ENCODE results near the gene SMG5. TPM values are rescaled to one million over a fixed set of nuclear protein-coding genes. Genes with fewer than 3 reads are reported as not detected.

SMG5 gene
- total RNA-seq, 4 donors from 2014 or later, result 57.2 to 89.0 (median 76.1) TPM

GRCh38 chr1:156251527-156251926 is 31.1 kb downstream of the SMG5 start:
- Histone ChIP-seq H3K9me3 (no peaks in the 10 kb centered on the region), H3K27me3 (no peaks in the 10 kb centered on the region), H3K27ac (no peak overlapping the region), H3K4me1 (peaks cover 0 to 16% of the 10 kb centered on the region in 2 donors), H3K4me3 (replicated peaks in 1 of 3) (no peak overlapping the region), H3K36me3 (peaks cover 50 to 54% of the 10 kb centered on the region in 2 donors)
- 54% methylated on average over 3 of the region's 3 CpGs for WGBS, 2 donors
- intact Hi-C loops (cut with DNase I), result no loop called here
- no peak for DNase-seq
- no peak for TF ChIP-seq POLR2A (IDR thresholded peaks at IDR 0.05)
- no peak for TF ChIP-seq CTCF (IDR thresholded peaks at IDR 0.05)

GRCh38 chr1:156249593-156249992 is 33.0 kb downstream of the SMG5 start:
- DNase-seq, result no peak

DNA sequence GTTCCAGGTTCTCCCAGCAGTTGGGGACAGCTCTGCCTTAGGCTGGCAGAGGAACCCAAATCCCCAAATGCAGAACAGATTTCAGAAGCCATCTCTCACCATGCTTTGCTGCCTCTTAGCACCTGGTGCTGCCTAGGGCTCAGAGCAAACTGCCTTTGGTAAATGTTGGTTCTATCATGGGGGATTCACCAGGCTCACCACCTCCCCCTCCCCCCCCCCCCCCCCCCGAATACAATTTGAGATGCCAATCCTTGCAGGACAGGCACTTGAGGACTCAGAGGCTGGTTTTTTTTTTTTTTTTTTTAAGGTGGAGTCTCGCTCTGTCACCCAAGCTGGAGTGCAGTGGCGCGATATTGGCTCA is 34.3 kb downstream of the SMG5 start:
- Histone ChIP-seq H3K4me1 (peaks cover 5 to 27% of the 10 kb centered on the region in 2 donors), H3K27me3 (no peaks in the 10 kb centered on the region), H3K27ac (no peak overlapping the region), H3K36me3 (peaks cover 33 to 34% of the 10 kb centered on the region in 2 donors), H3K9me3 (no peaks in the 10 kb centered on the region), H3K4me3 (replicated peaks in 1 of 3) (no peak overlapping the region)
- 56 to 77% methylated on average over 2 to 4 of the region's 4 CpGs for WGBS, 2 donors
- intact Hi-C loops (cut with DNase I), result no loop called here
- DNase-seq, result no peak
- TF ChIP-seq POLR2A (IDR thresholded peaks at IDR 0.05) (no peak), CTCF (IDR thresholded peaks at IDR 0.05) (no peak)

More at GRCh38 chr1:156249593-156249992, 33.0 kb downstream of the SMG5 start:
- Histone ChIP-seq H3K36me3 (peaks cover 41 to 43% of the 10 kb centered on the region in 2 donors), H3K27me3 (no peaks in the 10 kb centered on the region), H3K4me1 (peaks cover 5 to 27% of the 10 kb centered on the region in 2 donors), H3K4me3 (replicated peaks in 1 of 3) (no peak overlapping the region), H3K9me3 (no peaks in the 10 kb centered on the region), H3K27ac (no peak overlapping the region)
- WGBS, 2 donors, result 90 to 93% methylated on average over 4 to 5 of the region's 5 CpGs
- no peak for TF ChIP-seq POLR2A (IDR thresholded peaks at IDR 0.05)
- TF ChIP-seq CTCF (IDR thresholded peaks at IDR 0.05), result no peak
- intact Hi-C loops (cut with DNase I), result no loop called here

DNA sequence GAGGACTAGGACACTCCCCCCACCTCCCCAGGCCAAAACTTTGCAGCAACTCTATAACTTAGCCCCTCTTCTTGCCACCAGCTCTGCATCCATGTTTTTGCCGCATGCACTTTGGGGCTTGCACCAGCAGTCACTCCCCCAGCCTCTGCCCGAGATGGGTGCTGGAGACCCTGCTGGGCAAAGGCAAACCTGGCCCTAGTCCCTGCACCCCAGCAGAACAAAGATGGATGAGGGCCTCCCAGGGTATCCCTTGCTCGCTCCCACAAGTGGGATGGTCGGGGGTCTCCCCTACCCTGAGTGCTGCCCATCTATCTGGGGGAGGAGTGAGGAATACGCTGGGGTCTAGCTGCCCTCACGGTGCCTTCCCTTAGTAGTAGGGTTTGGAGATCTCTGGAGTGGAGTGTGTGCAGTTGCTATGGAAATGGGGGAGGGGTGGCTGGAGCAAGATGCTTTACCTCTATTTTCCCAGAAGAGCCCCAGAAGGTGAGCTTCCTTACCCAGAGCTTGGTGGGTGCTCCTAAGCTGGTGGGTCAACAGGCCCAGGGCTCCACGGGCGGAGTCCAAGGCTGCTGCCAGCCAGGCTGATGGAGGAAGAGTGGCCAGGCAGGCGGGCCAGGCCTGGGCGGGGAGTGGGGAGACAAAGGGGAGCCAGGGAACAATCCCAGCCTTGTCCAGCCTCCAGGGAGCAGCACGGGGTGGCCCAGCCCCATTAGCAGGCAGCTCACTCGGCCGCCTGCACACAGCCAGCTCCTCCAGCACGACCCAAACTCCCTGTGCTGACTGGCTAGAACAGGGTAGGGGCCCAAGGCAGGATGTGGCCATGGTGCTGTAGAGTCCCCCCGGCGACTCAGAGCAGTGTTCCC is 34.9 kb downstream of the SMG5 start, which contains the start of gene PAQR6:
TSS of gene PAQR6 (minus strand) at position 597 of the 863 bp plus-strand sequence. CDS start 1,325 bp downstream, outside the sequence.
- H3K27ac ChIP-seq, result no peak within 1 kb of the TSS
- TF ChIP-seq POLR2A (IDR thresholded peaks at IDR 0.05) (no peak), CTCF (IDR thresholded peaks at IDR 0.05) (no peak)
- H3K4me3 ChIP-seq (replicated peaks in 1 of 3), result no peak within 1 kb of the TSS
- peaks cover 27 to 28% of the 10 kb centered on the region in 2 donors for H3K36me3 ChIP-seq
- 45 to 61% methylated on average over 11 to 12 of the region's 16 CpGs for WGBS, 2 donors
- no peaks in the 10 kb centered on the region for H3K9me3 ChIP-seq
- no peaks in the 10 kb centered on the region for H3K27me3 ChIP-seq
- no peak for DNase-seq
- H3K4me1 ChIP-seq, result peaks cover 5 to 27% of the 10 kb centered on the region in 2 donors
- intact Hi-C loops (cut with DNase I), result no loop called here

All from thyroid gland (tissue), 4 donors.